Iris pigment epithelial cell (primary cell): ENCODE data around the gene TRIM50.
"Not testable (repeated sequence)": the region's sequence is repeated elsewhere in the genome, so short reads cannot be mapped to it uniquely, and the experiment has no call there.

ENCODE experiments used
- DNase-seq: peaks from one replicate; pipeline ENCODE4 v3.0.0-alpha.2; 2011; ENCODE audit warnings: low read depth

Gene TRIM50

GRCh38 chr7:73314271-73314670, 13.6 kb downstream of the TRIM50 start:
- no peak for DNase-seq

- no peak for DNase-seq
Observed at GRCh38 chr7:73313521-73313906, 14.4 kb downstream of the TRIM50 start.

- no peak for DNase-seq
Observed at GRCh38 chr7:73312831-73313520, 14.9 kb downstream of the TRIM50 start.

- not testable (repeated sequence) for DNase-seq
Observed at GRCh38 chr7:73311421-73311820, 16.5 kb downstream of the TRIM50 start.

- DNase-seq, result peak; percentile 65
Observed at GRCh38 chr7:73308665-73309214, 19.1 kb downstream of the TRIM50 start, which contains the start of gene NSUN5. NSUN5 (minus strand) TSS chr7:73308826; CDS start chr7:73308790, 36 bp downstream.

- peak; percentile 5 for DNase-seq
Observed at GRCh38 chr7:73308074-73308664, 19.7 kb downstream of the TRIM50 start.

GRCh38 chr7:73307436-73307835, 20.4 kb downstream of the TRIM50 start:
- DNase-seq, result no peak

GRCh38 chr7:73304612-73305387, 23.1 kb downstream of the TRIM50 start:
- DNase-seq, result peak; percentile 6

GRCh38 chr7:73304071-73304470, 23.8 kb downstream of the TRIM50 start:
- DNase-seq, result no peak

- no peak for DNase-seq
Observed at GRCh38 chr7:73303546-73303945, 24.3 kb downstream of the TRIM50 start.

GRCh38 chr7:73302846-73303245, 25.0 kb downstream of the TRIM50 start:
- not testable (repeated sequence) for DNase-seq

GRCh38 chr7:73301108-73301507, 26.8 kb downstream of the TRIM50 start:
- DNase-seq, result not testable (repeated sequence)

GRCh38 chr7:73299812-73300211, 28.1 kb downstream of the TRIM50 start:
- DNase-seq, result not testable (repeated sequence)

- not testable (repeated sequence) for DNase-seq
Observed at GRCh38 chr7:73297706-73298105, 30.2 kb downstream of the TRIM50 start.

- DNase-seq, result not testable (repeated sequence)
Observed at GRCh38 chr7:73297235-73297634, 30.6 kb downstream of the TRIM50 start.

- DNase-seq, result not testable (repeated sequence)
Observed at GRCh38 chr7:73277210-73277609, 50.7 kb downstream of the TRIM50 start.

GRCh38 chr7:73267813-73268212, 60.1 kb downstream of the TRIM50 start:
- not testable (repeated sequence) for DNase-seq

GRCh38 chr7:73266719-73267368, 61.0 kb downstream of the TRIM50 start:
- DNase-seq, result not testable (repeated sequence)
